ENCODE data around the gene RRP8.

The RRP8 gene

DNA sequence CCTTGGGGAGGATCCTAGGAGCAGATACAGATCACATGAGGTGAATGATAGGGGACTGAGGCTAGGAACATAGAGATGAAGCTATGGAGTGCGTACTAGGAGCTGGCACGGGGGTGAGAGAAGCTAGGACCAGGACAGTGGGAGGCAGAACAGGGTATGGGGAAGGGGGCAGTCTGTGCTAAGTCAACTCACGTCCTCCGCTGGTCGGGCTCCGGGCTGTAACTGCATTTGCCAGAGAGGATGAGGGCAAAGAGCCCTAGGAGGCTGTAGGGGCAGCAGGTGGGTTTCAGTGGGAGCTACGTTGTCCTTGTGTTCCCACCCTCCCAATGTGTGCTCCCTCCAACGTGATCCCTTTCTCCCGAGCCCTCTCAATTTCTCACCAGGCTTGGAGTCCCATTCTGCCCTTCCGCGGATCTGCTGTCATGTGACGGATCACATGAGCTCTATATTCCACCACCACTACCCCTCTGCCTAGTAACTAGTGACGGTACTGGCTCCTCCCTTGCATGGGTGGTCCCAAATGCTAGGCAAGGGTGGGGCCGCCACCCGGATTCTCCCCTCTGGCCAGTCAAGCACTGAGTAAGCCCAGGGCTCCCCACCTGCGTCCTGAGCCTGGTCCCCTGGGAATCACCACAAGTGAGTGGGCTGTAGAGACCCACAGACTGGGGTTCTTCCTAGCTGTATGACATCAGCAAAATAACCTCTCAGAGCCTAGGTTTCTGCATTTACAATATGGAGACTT is 15.8 kb upstream of the RRP8 start, which contains the start of gene TPP1:
TSS of gene TPP1 (minus strand) at position 419 of the 742 bp plus-strand sequence. CDS start at position 397, 22 bp downstream.
- no peaks in the 10 kb centered on the region for H3K9me3 ChIP-seq (ENCODE audit: insufficient read depth, low read length)
- no peaks in the 10 kb centered on the region for H4K20me1 ChIP-seq (ENCODE audit: low read depth, low read length)
- peak within 1 kb of the TSS; percentile 65 for H2AFZ ChIP-seq (ENCODE audit: low read depth, low read length, severe bottlenecking)
- no peak within 1 kb of the TSS for H3K27ac ChIP-seq (ENCODE audit: low read depth, low read length)
- no peaks in the 10 kb centered on the region for H3K27me3 ChIP-seq (ENCODE audit: low read length)
- peak within 1 kb of the TSS; percentile 74 for H3K9ac ChIP-seq (ENCODE audit: low read length)
- H3F3A ChIP-seq (ENCODE audit: insufficient read depth), result no peaks in the 10 kb centered on the region
- H3K4me3 ChIP-seq (ENCODE audit: insufficient read depth, low read length, poor library complexity, severe bottlenecking), result peak within 1 kb of the TSS; percentile 77
- H3K9me2 ChIP-seq (replicated peaks; ENCODE audit: insufficient read depth, low read length), result no peaks in the 10 kb centered on the region
- H3K36me3 ChIP-seq (ENCODE audit: low read length), result no peaks in the 10 kb centered on the region
- no peak for TF ChIP-seq EZH2phosphoT487 (conservative IDR thresholded peaks at IDR 0.05; ENCODE audit: low read length)
- no peak for TF ChIP-seq CTCF (IDR thresholded peaks at IDR 0.05; ENCODE audit: insufficient read depth, low read length, poor library complexity, severe bottlenecking)
- peak within 1 kb of the TSS; percentile 84 for H3K4me2 ChIP-seq (ENCODE audit: low read depth, low read length, poor library complexity, severe bottlenecking)
- H3K79me2 ChIP-seq (ENCODE audit: insufficient read depth, low read length), result peaks cover 9% of the 10 kb centered on the region; the same call in 1 of the 2 replicates

DNA sequence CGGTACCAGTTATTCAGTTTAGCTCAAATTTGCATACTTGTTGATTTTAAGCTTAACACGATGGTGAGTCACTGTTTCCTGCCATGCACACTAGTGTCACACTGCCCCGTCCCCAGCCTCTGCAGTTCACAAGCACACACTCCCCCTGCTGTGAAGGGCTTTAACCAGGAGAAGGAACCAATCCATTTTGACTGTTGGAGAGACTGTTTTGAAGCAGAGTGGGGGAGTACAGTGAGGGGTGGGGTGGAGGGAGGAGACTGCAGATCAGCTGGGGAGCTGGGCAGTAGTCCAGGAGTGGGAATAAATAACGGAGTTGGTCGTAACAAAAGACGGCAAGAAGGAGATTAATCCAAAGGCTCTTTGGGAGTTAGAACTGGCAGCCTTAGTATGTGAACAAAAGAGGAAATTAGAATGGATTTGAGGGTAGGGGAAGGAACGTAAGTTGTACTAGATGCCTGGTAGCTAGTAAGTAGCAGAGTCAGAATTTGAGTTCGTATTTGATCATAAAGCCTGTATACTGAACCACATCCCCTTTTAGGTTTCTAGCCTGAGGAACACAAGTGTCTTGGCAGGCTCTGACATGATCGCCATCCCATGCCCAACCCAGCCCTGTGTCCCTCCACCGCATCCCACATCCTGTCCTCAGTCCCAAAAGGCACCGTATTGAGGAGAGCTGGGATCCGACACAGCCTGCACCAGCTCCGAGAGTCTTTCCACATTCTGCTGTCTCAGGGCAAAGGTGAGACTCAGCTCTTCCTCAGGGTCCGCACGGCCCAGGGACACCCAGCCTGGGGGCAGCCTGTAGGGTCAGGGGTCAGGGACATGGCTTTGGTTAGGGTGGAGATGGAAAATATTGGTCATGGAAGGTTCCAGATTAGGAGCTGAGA is 14.9 kb upstream of the RRP8 start:
- Histone ChIP-seq H2AFZ (ENCODE audit: low read depth, low read length, severe bottlenecking) (peak overlapping the region; percentile 65), H4K20me1 (ENCODE audit: low read depth, low read length) (no peaks in the 10 kb centered on the region), H3K36me3 (ENCODE audit: low read length) (no peaks in the 10 kb centered on the region), H3F3A (ENCODE audit: insufficient read depth) (peaks cover 3% of the 10 kb centered on the region), H3K9me3 (ENCODE audit: insufficient read depth, low read length) (no peaks in the 10 kb centered on the region), H3K9ac (ENCODE audit: low read length) (peak overlapping the region; percentile 74), H3K79me2 (ENCODE audit: insufficient read depth, low read length) (peaks cover 9% of the 10 kb centered on the region; the same call in 1 of the 2 replicates), H3K27me3 (ENCODE audit: low read length) (no peaks in the 10 kb centered on the region), H3K27ac (ENCODE audit: low read depth, low read length) (no peak overlapping the region), H3K4me3 (ENCODE audit: insufficient read depth, low read length, poor library complexity, severe bottlenecking) (peak overlapping the region; percentile 77), H3K4me2 (ENCODE audit: low read depth, low read length, poor library complexity, severe bottlenecking) (peak overlapping the region; percentile 84), H3K9me2 (replicated peaks; ENCODE audit: insufficient read depth, low read length) (no peaks in the 10 kb centered on the region)
- no peak for TF ChIP-seq EZH2phosphoT487 (conservative IDR thresholded peaks at IDR 0.05; ENCODE audit: low read length)
- TF ChIP-seq CTCF (IDR thresholded peaks at IDR 0.05; ENCODE audit: insufficient read depth, low read length, poor library complexity, severe bottlenecking), result no peak

- Histone ChIP-seq H4K20me1 (ENCODE audit: low read depth, low read length) (no peaks in the 10 kb centered on the region), H2AFZ (ENCODE audit: low read depth, low read length, severe bottlenecking) (no peak overlapping the region), H3K36me3 (ENCODE audit: low read length) (no peaks in the 10 kb centered on the region), H3K4me2 (ENCODE audit: low read depth, low read length, poor library complexity, severe bottlenecking) (peak overlapping the region; percentile 84), H3K9me3 (ENCODE audit: insufficient read depth, low read length) (no peaks in the 10 kb centered on the region), H3K4me3 (ENCODE audit: insufficient read depth, low read length, poor library complexity, severe bottlenecking) (no peak overlapping the region), H3K27ac (ENCODE audit: low read depth, low read length) (no peak overlapping the region), H3K27me3 (ENCODE audit: low read length) (no peaks in the 10 kb centered on the region), H3K79me2 (ENCODE audit: insufficient read depth, low read length) (peaks cover 9% of the 10 kb centered on the region; the same call in 1 of the 2 replicates), H3K9me2 (replicated peaks; ENCODE audit: insufficient read depth, low read length) (no peaks in the 10 kb centered on the region), H3K9ac (ENCODE audit: low read length) (no peak overlapping the region), H3F3A (ENCODE audit: insufficient read depth) (peaks cover 11% of the 10 kb centered on the region)
- no peak for TF ChIP-seq CTCF (IDR thresholded peaks at IDR 0.05; ENCODE audit: insufficient read depth, low read length, poor library complexity, severe bottlenecking)
- TF ChIP-seq EZH2phosphoT487 (conservative IDR thresholded peaks at IDR 0.05; ENCODE audit: low read length), result no peak
These were observed 13.9 kb upstream of the RRP8 start for GRCh38 chr11:6617315-6617781.

All from SU-DHL-6 (cell line).